ENCODE data around the gene CDH22.

DNA sequence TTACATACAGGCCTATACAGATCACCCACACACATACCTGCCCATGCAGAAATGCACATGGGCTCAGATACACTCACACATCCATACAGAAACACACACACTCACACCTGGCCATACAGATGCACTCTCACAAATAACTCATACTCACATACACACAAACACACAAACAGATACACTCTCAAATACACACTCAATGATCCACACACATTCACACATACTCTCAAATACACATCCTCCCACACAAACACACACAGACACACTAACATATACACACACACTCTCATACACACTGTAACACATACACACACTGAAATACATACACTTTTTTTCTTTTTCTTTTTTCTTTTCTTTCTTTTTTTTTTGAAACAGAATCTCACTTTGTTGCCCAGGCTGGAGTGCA, 90.7 kb downstream of the CDH22 start:
- TF ChIP-seq, protein P1, sequence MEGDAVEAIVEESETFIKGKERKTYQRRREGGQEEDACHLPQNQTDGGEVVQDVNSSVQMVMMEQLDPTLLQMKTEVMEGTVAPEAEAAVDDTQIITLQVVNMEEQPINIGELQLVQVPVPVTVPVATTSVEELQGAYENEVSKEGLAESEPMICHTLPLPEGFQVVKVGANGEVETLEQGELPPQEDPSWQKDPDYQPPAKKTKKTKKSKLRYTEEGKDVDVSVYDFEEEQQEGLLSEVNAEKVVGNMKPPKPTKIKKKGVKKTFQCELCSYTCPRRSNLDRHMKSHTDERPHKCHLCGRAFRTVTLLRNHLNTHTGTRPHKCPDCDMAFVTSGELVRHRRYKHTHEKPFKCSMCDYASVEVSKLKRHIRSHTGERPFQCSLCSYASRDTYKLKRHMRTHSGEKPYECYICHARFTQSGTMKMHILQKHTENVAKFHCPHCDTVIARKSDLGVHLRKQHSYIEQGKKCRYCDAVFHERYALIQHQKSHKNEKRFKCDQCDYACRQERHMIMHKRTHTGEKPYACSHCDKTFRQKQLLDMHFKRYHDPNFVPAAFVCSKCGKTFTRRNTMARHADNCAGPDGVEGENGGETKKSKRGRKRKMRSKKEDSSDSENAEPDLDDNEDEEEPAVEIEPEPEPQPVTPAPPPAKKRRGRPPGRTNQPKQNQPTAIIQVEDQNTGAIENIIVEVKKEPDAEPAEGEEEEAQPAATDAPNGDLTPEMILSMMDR (IDR thresholded peaks at IDR 0.05; ENCODE audit: low read depth, low read length) = no peak
- no peak for TF ChIP-seq EZH2phosphoT487 (IDR thresholded peaks at IDR 0.05; ENCODE audit: low read depth)
